Activated CD8-positive, alpha-beta T cell treated with anti-CD3 and anti-CD28 coated beads for 36 hours (primary cell): ENCODE measurements around the gene PIP5K1C. TPM values are rescaled to one million over a fixed set of nuclear protein-coding genes. Genes with fewer than 3 reads are reported as not detected.
A peak's percentile ranks its signal among the peaks of the same experiment; 100 is the strongest.

Experiments
- ATAC-seq: fragments of 200-7000 bp; cut with Tn5 transposase; one replicate; pipeline ENCODE4 v1.10.0; 2021; ENCODE audit warnings: mild to moderate bottlenecking, moderate library complexity
- CTCF ChIA-PET: fragments of 350-600 bp; sonication (Branson Sonifier 250); formaldehyde crosslinking; loops from one replicate; lab custom pipeline; 2021; ENCODE audit warnings: antibody characterized with exemption; lab: Charles Lee
- POLR2A ChIA-PET: fragments of 350-600 bp; sonication (Branson Sonifier 250); formaldehyde crosslinking; loops from one replicate; lab custom pipeline; 2021; ENCODE audit warnings: antibody characterized with exemption; lab: Charles Lee
- DNase-seq: peaks from one replicate; pipeline ENCODE4 v3.0.0-alpha.2; 2020
- H3K27ac Mint-ChIP-seq: one replicate; pipeline ENCODE4 v1.8.0; 2021; ENCODE audit warnings: mild to moderate bottlenecking, mixed read lengths
- H3K27me3 Mint-ChIP-seq: one replicate; pipeline ENCODE4 v1.8.0; 2021; ENCODE audit warnings: mixed read lengths
- H3K36me3 Mint-ChIP-seq: one replicate; pipeline ENCODE4 v1.8.0; 2021; ENCODE audit warnings: low read depth, mixed read lengths
- H3K4me1 Mint-ChIP-seq: one replicate; pipeline ENCODE4 v1.8.0; 2021; ENCODE audit warnings: low read depth, mixed read lengths
- H3K4me3 Mint-ChIP-seq: one replicate; pipeline ENCODE4 v1.8.0; 2021; ENCODE audit warnings: mild to moderate bottlenecking, moderate library complexity, mixed read lengths
- H3K9me3 Mint-ChIP-seq: one replicate; pipeline ENCODE4 v1.8.0; 2021; ENCODE audit warnings: mixed read lengths
- intact Hi-C: fragments of 100-400 bp; cut with micrococcal nuclease; formaldehyde crosslinking; loops from one replicate; pipeline ENCODE4 v1.10.0; 2022
- total RNA-seq, 2 experiments: library from RNA; stranded (reverse); gene quantifications; one replicate each; pipeline ENCODE4 v1.2.3, GENCODE V29; 2021
- TF ChIP-seq, protein P1 (sequence below): fragments of 200-600 bp; IDR thresholded peaks from one replicate; pipeline ENCODE4 v1.8.0; 2022; ENCODE audit warnings: antibody characterized with exemption, mild to moderate bottlenecking

PIP5K1C gene
- total RNA-seq, 2 experiments from 2014 or later = 20.4 to 22.2 TPM

DNA sequence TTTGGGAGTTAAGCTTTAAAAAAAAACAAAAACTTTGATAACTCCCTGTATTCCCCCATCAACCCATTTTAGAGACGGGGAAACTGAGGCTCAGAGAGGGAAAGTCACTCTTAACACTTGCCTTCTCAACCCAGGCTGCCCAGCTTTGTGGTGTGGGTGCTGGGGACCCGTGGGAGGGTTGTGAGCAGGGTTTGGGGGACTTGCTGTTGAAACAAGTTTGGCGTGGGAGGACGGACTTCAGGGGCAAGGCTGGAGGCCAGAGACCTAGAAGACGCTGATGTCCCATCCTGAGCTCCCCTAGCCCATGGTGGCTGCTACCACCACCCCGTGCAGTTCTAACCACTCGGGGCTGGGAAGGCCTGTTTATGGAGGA is 72.9 kb downstream of the PIP5K1C start:
- Mint-ChIP-seq H3K4me3 (peak overlapping the region; percentile 85), H3K27me3 (no peaks in the 10 kb centered on the region), H3K27ac (no peak overlapping the region), H3K9me3 (no peaks in the 10 kb centered on the region), H3K4me1 (peaks cover 23% of the 10 kb centered on the region), H3K36me3 (peaks cover 2% of the 10 kb centered on the region)
- CTCF ChIA-PET = interaction anchor here (1.0 to 2.1 kb wide), 4 partner anchors 42 to 195 kb away, joined by 3 to 7 read pairs (median 4); partner anchors contain the start of gene GIPC3
- intact Hi-C loops = no loop called here
- TF ChIP-seq, protein P1, sequence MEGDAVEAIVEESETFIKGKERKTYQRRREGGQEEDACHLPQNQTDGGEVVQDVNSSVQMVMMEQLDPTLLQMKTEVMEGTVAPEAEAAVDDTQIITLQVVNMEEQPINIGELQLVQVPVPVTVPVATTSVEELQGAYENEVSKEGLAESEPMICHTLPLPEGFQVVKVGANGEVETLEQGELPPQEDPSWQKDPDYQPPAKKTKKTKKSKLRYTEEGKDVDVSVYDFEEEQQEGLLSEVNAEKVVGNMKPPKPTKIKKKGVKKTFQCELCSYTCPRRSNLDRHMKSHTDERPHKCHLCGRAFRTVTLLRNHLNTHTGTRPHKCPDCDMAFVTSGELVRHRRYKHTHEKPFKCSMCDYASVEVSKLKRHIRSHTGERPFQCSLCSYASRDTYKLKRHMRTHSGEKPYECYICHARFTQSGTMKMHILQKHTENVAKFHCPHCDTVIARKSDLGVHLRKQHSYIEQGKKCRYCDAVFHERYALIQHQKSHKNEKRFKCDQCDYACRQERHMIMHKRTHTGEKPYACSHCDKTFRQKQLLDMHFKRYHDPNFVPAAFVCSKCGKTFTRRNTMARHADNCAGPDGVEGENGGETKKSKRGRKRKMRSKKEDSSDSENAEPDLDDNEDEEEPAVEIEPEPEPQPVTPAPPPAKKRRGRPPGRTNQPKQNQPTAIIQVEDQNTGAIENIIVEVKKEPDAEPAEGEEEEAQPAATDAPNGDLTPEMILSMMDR = no peak
- ATAC-seq (no peak), DNase-seq (no peak)
- POLR2A ChIA-PET = interaction anchor here (0.8 to 1.5 kb wide), 5 partner anchors 39 to 73 kb away, joined by 3 to 5 read pairs (median 3); partner anchors contain the start of gene MFSD12

DNA sequence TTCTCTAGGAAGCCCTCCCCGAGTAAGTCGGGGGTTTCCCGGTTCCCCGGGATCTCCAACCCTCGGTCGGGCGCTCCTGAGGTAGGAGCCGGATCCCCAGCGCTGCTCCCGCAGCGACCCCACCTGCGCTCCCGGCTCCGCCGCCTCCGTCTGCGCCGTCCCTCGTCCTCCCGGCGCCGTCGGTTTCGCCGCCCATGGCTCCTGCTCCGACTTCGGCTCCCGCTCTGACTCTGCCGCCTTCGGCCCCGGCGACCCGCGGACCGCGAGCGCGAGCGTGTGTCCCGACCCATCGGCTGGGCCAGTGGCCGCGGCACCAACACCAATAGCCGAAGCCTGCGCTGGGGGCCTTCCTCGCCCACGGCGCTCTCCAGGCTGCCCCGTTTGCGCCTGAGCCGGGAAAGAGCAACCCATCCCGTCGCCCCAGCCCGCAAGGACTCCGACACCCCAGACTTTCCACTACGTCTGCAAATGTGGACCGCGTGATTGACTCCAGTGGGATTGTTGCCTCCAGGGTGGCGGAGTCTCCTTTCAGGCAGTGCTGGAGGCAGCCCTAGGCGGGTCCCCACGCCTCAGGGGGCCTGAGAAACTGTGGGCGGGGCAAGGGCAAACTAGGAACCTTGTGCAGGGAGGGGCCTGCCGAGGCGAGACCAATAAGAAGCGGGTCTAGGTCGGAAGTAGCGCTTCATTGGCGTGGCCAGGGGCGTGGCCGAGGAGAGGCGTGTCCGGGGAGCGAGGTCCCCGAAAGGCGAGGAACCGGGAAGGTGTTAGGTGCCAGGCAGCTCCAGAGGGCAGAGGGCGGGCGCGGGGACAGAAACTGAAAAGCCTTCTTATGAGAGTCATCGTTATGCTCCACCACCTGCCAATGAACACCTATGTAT is 73.6 kb downstream of the PIP5K1C start, which contains the start of gene CACTIN:
Gene CACTIN (minus strand): TSS at position 318 of the 878 bp plus-strand sequence. CDS start 28 bp downstream, at position 290.
- Mint-ChIP-seq H3K27me3 (no peaks in the 10 kb centered on the region), H3K4me3 (peak within 1 kb of the TSS; percentile 85), H3K9me3 (no peaks in the 10 kb centered on the region), H3K4me1 (peaks cover 23% of the 10 kb centered on the region), H3K36me3 (peaks cover 4% of the 10 kb centered on the region), H3K27ac (peak within 1 kb of the TSS; percentile 99)
- DNase-seq (peak; percentile 99), ATAC-seq (peak; percentile 99)
- intact Hi-C loops = no loop called here
- ChIA-PET POLR2A (interaction anchor here (0.8 to 1.5 kb wide), 5 partner anchors 40 to 72 kb away, joined by 3 to 5 read pairs (median 3); partner anchors contain the start of gene MFSD12), CTCF (interaction anchor here (1.0 to 2.1 kb wide), 4 partner anchors 42 to 195 kb away, joined by 3 to 7 read pairs (median 4); partner anchors contain the start of gene GIPC3)
- TF ChIP-seq, protein P1 = no peak

DNA sequence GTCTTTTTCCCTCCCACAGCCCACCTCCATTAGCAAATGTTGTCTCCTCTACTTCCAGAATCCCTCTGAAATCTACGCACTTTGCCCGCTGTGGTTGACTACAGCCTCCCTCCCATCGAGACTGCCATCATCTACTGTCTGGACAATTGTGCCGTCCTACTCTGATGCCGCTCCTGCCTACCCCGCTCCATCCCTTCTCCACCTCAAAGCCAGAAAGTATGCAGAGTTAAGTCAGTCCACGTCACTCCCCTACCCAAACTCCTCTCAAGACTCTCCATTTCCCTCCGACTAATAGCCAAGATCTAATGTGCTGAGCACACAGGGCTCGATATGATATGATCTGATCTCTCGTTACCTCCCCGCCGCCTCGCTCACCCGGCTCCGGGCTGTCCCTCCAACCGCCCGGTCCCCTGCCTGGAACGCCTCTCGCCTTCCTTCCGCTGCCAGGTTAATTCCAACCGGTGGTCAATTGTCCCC is 74.2 kb downstream of the PIP5K1C start:
- peak overlapping the region; percentile 85 for H3K4me3 Mint-ChIP-seq
- CTCF ChIA-PET = interaction anchor here (1.3 kb wide), 1 partner anchor 18 kb away, joined by 3 read pairs; no protein-coding TSS in a partner anchor
- intact Hi-C loops = no loop called here
- POLR2A ChIA-PET = no interaction called here
- H3K27ac Mint-ChIP-seq = peak overlapping the region; percentile 99
- no peaks in the 10 kb centered on the region for H3K27me3 Mint-ChIP-seq
- H3K9me3 Mint-ChIP-seq = no peaks in the 10 kb centered on the region
- peak; percentile 29 for DNase-seq
- H3K4me1 Mint-ChIP-seq = peaks cover 23% of the 10 kb centered on the region
- TF ChIP-seq, protein P1 = no peak
- ATAC-seq = peak; percentile 3
- H3K36me3 Mint-ChIP-seq = peaks cover 6% of the 10 kb centered on the region

DNA sequence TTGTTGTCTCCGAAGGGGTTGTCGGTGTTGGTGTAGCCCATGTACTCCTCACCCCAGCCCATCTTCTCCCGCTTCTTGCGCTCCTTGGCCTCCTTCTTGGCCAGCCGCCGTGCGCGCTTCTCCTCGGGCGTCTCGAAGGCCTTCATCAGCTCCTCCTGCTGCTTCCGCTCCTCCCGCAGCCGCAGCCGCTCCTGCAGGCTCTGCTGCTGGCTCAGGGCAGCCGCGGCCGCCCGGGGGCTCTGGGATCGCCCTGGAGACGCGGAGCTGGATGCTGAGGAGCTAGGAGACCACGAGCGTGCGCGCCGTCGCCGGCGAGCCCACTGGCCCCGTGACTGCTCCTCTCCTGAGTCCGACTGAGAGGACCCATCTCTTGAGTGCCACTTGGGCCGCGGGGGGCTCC is 76.6 kb downstream of the PIP5K1C start:
- Mint-ChIP-seq H3K9me3 (no peaks in the 10 kb centered on the region), H3K4me3 (no peak overlapping the region), H3K27ac (no peak overlapping the region), H3K36me3 (peaks cover 6% of the 10 kb centered on the region), H3K27me3 (no peaks in the 10 kb centered on the region), H3K4me1 (peaks cover 23% of the 10 kb centered on the region)
- ChIA-PET CTCF (interaction anchor here (1.0 kb wide), 1 partner anchor 77 kb away, joined by 4 read pairs; no protein-coding TSS in a partner anchor), POLR2A (no interaction called here)
- no peak for DNase-seq
- ATAC-seq = no peak
- intact Hi-C loops = no loop called here
- TF ChIP-seq, protein P1 = no peak
